Measurements from ENCODE around the gene NOL4L.

The NOL4L gene

DNA sequence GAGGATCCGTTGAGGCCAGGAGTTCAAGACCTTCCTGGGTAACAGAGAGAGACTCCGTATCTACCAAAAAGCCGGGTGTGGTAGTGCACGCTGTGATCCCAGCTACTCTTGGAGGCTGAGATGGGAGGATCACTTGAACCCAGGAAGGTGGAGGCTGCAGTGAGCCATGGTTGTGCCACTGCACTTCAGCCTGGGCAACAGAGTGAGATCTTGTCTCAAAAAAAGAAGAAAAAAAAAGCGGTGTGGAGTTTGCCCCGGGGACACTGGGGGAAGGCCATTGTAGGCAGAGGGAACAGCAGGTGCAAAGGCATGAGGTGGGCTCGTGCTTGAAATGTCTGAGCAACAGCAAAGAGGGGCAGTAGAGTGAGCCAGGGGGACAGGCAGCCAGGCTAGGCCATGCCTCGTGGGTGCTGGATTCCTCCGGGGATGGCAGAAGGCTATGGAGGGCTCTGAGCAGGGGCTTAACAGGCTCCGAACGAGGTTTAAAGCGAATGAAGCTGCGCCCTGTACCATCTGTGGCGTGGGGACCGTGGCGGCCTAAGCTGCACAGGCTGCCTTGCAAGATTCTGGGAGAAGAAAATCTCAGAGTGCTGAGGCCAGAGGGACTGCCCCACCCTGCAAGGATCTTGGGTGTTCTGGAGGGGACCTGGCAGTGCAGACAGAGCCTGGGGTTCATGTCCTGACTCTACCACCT, 36.9 kb upstream of the NOL4L start:
- DNase-seq (ENCODE audit: low read depth), result no peak
- no peak overlapping the region for H3K4me3 ChIP-seq (ENCODE audit: low read depth, low read length)
- TF ChIP-seq, protein P1, sequence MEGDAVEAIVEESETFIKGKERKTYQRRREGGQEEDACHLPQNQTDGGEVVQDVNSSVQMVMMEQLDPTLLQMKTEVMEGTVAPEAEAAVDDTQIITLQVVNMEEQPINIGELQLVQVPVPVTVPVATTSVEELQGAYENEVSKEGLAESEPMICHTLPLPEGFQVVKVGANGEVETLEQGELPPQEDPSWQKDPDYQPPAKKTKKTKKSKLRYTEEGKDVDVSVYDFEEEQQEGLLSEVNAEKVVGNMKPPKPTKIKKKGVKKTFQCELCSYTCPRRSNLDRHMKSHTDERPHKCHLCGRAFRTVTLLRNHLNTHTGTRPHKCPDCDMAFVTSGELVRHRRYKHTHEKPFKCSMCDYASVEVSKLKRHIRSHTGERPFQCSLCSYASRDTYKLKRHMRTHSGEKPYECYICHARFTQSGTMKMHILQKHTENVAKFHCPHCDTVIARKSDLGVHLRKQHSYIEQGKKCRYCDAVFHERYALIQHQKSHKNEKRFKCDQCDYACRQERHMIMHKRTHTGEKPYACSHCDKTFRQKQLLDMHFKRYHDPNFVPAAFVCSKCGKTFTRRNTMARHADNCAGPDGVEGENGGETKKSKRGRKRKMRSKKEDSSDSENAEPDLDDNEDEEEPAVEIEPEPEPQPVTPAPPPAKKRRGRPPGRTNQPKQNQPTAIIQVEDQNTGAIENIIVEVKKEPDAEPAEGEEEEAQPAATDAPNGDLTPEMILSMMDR (IDR thresholded peaks at IDR 0.05; ENCODE audit: insufficient read depth, low read depth, low read length, missing control alignments), result no peak

DNA sequence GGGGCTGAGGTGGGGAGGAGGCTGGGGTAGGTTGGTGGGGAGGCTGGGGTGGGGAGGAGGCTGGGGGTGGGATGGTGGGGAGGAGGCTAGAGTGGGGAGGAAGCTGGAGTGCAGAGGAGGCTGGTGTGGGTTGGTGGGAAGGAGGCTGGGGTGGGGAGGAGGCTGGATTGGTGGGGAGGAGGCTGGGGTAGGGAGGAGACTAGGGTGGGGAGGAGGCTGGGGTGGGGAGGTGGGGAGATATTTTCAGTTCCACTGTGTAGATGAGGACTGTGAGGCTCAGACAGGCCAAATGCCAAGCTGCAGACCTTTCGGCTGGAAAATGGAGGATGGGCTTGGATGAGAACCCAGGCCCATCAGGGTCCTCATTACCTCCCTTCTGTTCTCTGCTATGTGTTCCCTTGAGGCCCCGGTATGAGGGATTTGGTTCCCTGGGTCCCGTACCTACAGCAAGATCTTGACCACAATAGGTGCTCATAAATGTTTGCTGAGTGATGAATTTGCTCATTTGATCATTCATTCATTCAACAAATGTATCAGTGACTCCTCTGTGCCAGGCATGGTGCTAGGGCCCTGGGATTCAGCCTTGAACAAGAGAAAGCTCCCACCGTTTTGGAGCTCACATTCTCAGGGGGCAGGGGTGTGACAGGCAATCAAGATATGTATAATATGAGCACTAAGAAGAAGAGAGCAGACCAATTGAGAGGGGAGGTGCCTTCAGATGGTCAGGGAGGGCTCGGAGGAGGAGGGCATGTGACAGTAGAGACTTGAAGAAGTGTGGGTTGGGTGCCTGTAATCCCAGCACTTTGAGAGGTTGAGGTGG, 36.1 kb upstream of the NOL4L start:
- TF ChIP-seq, protein P1 (IDR thresholded peaks at IDR 0.05; ENCODE audit: insufficient read depth, low read depth, low read length, missing control alignments), result no peak
- no peak for DNase-seq (ENCODE audit: low read depth)

DNA sequence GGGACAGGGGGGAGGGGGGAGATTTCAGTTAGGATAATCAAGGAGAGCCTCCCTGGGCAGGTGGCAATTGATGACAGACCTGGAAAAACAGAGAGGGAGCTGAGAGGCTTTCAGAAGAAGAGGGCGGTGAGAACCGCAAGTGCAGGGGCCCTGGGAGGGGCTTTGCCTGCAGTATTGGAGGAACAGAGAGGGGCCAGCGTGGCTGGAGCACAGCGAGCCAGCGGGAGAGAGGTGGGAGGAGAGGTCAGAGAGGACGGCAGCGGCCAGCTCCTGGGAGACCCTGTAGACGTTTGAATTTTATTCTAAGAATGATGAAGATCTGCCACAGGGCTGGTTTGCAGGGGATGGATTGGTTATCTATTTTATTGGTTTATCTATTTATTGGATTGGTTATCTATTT, 34.5 kb upstream of the NOL4L start:
- TF ChIP-seq, protein P1 (IDR thresholded peaks at IDR 0.05; ENCODE audit: insufficient read depth, low read depth, low read length, missing control alignments), result no peak
- no peak for DNase-seq (ENCODE audit: low read depth)
- no peak overlapping the region for H3K4me3 ChIP-seq (ENCODE audit: low read depth, low read length)

More for the DNA sequence above, 36.1 kb upstream of the NOL4L start:
- H3K4me3 ChIP-seq (ENCODE audit: low read depth, low read length), result no peak overlapping the region

DNA sequence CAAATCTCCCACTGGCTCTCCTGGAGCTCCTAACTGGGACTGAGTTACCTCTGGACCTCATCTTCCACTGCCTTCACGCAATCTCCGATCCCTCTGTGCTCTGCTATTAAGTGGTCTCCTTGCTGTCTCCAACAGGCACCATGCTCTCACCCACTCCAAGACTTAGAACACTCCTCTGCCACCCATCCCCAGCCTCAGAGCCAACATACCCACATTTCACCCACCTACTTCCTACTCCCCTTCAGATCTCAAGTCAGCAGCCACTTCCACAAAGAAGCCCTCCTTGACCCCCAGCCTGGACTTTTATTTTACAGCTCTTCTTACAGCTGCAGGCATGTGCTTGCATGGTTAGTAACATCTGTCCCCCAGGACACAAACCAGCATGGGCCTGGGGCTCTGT, 29.6 kb upstream of the NOL4L start:
- TF ChIP-seq, protein P1 (IDR thresholded peaks at IDR 0.05; ENCODE audit: insufficient read depth, low read depth, low read length, missing control alignments), result no peak
- no peak overlapping the region for H3K4me3 ChIP-seq (ENCODE audit: low read depth, low read length)
- no peak for DNase-seq (ENCODE audit: low read depth)

DNA sequence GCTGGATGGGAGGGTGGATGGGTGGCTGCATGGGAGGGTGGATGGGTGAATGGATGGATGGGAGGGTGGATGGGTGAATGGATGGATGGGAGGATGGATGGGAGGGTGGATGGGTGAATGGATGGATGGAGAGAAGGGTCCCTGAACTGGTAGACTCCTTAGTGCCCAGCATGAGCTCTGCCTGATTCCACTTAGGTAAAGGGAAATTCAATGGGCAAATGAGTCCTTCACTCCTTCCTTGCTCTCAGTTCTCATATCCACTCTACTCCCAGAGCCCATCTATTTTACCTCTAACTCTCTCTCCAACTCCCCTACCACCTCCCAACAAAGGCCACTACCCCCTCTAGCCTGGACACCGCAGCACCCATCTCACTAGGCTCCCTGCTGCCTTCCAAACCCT, 29.2 kb upstream of the NOL4L start:
- no peak for DNase-seq (ENCODE audit: low read depth)
- TF ChIP-seq, protein P1 (IDR thresholded peaks at IDR 0.05; ENCODE audit: insufficient read depth, low read depth, low read length, missing control alignments), result no peak
- no peak overlapping the region for H3K4me3 ChIP-seq (ENCODE audit: low read depth, low read length)

DNA sequence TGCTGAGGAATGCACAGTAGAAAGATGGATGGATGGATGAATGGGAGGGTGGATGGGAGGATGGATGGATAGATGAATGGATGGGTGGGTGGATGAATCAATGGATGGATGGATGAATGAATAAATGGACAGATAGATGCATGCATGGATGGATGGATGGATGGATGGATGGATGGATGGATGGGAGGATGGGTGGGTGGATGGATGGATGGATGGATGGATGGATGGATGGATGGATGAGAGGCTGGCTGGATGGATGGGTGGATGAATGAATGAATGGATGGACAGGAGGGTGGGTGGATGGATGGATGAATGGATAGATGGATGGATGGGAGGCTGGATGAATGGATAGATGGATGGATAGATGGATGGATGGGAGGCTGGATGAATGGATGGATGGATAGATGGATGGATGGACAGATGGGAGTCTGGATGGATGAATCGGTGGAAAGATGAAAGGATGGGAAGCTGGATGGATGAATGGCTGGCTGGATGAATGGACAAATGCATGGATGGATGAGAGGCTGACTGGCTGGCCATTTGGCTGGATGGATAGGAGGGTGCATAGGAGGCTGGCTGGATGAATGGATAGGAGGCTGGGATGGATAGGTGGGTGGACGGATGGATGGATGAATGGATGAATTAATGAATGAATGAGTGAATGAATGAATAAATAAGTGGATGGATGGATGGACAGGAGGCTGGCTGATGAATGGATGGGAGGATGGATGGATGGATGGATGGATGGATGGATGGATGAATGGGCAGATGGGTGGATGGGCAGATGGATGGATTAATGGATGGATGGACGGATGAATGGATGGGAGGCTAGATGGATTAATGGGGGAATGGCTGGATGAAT, 28.3 kb upstream of the NOL4L start:
- H3K4me3 ChIP-seq (ENCODE audit: low read depth, low read length), result no peak overlapping the region
- TF ChIP-seq, protein P1 (IDR thresholded peaks at IDR 0.05; ENCODE audit: insufficient read depth, low read depth, low read length, missing control alignments), result no peak
- DNase-seq (ENCODE audit: low read depth), result no peak
